ENCODE results near the gene PRKCD.

DNA sequence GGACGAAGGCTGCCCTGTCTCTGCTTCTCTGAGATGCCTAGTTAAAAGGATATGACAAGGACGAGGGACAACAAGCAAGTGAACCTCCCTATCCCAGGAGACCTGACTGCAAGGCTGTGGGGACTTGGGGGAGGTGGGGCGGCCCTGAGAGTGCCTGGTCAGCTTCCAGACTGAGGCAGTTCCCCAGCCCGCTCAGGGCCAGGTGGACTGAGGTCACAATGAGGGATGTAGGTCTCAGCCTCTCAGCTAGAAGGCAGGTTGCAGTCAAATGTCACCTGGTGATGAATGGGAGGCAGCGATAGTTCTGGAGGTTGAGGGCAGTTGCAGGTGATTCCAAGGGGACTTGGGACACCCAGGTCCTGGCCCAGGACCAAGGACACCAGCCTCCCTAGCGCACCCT lies 64.2 kb downstream of the PRKCD start:
- no peak for TF ChIP-seq SP1 (IDR thresholded peaks at IDR 0.05)
- TF ChIP-seq FOXA1 (IDR thresholded peaks at IDR 0.05) = no peak
- TF ChIP-seq FOXM1 (IDR thresholded peaks at IDR 0.05; ENCODE audit: borderline replicate concordance) = no peak
- no peak for TF ChIP-seq ELF4 (IDR thresholded peaks at IDR 0.05)
- TF ChIP-seq ZNF384 (IDR thresholded peaks at IDR 0.05) = no peak
- TF ChIP-seq CTBP1 (IDR thresholded peaks at IDR 0.05; ENCODE audit: borderline replicate concordance) = no peak
- no peak for TF ChIP-seq SUZ12 (IDR thresholded peaks at IDR 0.05)
- TF ChIP-seq ARNT (IDR thresholded peaks at IDR 0.05) = no peak
- no peak for TF ChIP-seq TARDBP (IDR thresholded peaks at IDR 0.05)
